Hematopoietic multipotent progenitor cell treated with erythropoietin and hydrocortisone succinate and interleukin-3 and kit ligand, for 15 days (in vitro differentiated cells): ENCODE measurements around the gene ATG101.

Experiments
- DNase-seq: peaks from one replicate; pipeline ENCODE4 v3.0.0-alpha.2; 2015; ENCODE audit warnings: low spot score

The ATG101 gene

GRCh38 chr12:52079576-52080402 is 10.0 kb downstream of the ATG101 start, which contains the start of gene SMIM41:
Gene SMIM41 (plus strand): TSS chr12:52079704. CDS start chr12:52079780, 76 bp downstream.
- no peak for DNase-seq

- no peak for DNase-seq
Observed at GRCh38 chr12:52080403-52081251, 10.8 kb downstream of the ATG101 start.

- DNase-seq, result no peak
Observed at GRCh38 chr12:52081263-52081733, 11.5 kb downstream of the ATG101 start.

GRCh38 chr12:52082026-52082668 is 12.4 kb downstream of the ATG101 start:
- DNase-seq, result no peak

- DNase-seq, result no peak
Observed at GRCh38 chr12:52082669-52082987, 12.8 kb downstream of the ATG101 start.

- peak; percentile 64 for DNase-seq
Observed at GRCh38 chr12:52082988-52083637, 13.3 kb downstream of the ATG101 start.

GRCh38 chr12:52083638-52083996 is 13.8 kb downstream of the ATG101 start:
- no peak for DNase-seq

GRCh38 chr12:52084491-52085231 is 14.9 kb downstream of the ATG101 start:
- DNase-seq, result no peak

GRCh38 chr12:52085682-52086180 is 16.0 kb downstream of the ATG101 start:
- no peak for DNase-seq

GRCh38 chr12:52086366-52086765 is 16.6 kb downstream of the ATG101 start:
- DNase-seq, result no peak

- DNase-seq, result no peak
Observed at GRCh38 chr12:52086944-52087835, 17.4 kb downstream of the ATG101 start.

- no peak for DNase-seq
Observed at GRCh38 chr12:52087961-52088820, 18.4 kb downstream of the ATG101 start.

- no peak for DNase-seq
Observed at GRCh38 chr12:52089491-52089890, 19.7 kb downstream of the ATG101 start.

GRCh38 chr12:52090291-52090690 is 20.5 kb downstream of the ATG101 start:
- DNase-seq, result no peak

GRCh38 chr12:52091061-52091460 is 21.3 kb downstream of the ATG101 start:
- DNase-seq, result no peak

- DNase-seq, result no peak
Observed at GRCh38 chr12:52091869-52092268, 22.1 kb downstream of the ATG101 start.

- DNase-seq, result no peak
Observed at GRCh38 chr12:52093346-52093745, 23.6 kb downstream of the ATG101 start.

- DNase-seq, result no peak
Observed at GRCh38 chr12:52096332-52097044, 26.7 kb downstream of the ATG101 start.
